ENCODE data around the gene NOX3.
"Not testable (repeated sequence)": the region's sequence is repeated elsewhere in the genome, so short reads cannot be mapped to it uniquely, and the experiment has no call there.

NOX3 gene

GRCh38 chr6:155466539-155466938 is 10.9 kb upstream of the NOX3 start:
- no peak for DNase-seq

GRCh38 chr6:155461556-155461955 is 5.9 kb upstream of the NOX3 start:
- no peak for DNase-seq

GRCh38 chr6:155454471-155454870 is 1.2 kb downstream of the NOX3 start:
- DNase-seq = no peak

GRCh38 chr6:155454008-155454407 is 1.6 kb downstream of the NOX3 start:
- no peak for DNase-seq

GRCh38 chr6:155452576-155452975 is 3.1 kb downstream of the NOX3 start:
- no peak for DNase-seq

- DNase-seq = not testable (repeated sequence)
Measured at GRCh38 chr6:155451530-155451929, 4.1 kb downstream of the NOX3 start.

GRCh38 chr6:155450240-155450581 is 5.4 kb downstream of the NOX3 start:
- no peak for DNase-seq

GRCh38 chr6:155449450-155450239 is 6.0 kb downstream of the NOX3 start:
- no peak for DNase-seq

GRCh38 chr6:155448668-155449449 is 6.8 kb downstream of the NOX3 start:
- no peak for DNase-seq

GRCh38 chr6:155447949-155448348 is 7.7 kb downstream of the NOX3 start:
- DNase-seq = no peak

- no peak for DNase-seq
Measured at GRCh38 chr6:155444952-155445903, 10.4 kb downstream of the NOX3 start.

GRCh38 chr6:155444120-155444917 is 11.3 kb downstream of the NOX3 start:
- no peak for DNase-seq

- DNase-seq = no peak
Measured at GRCh38 chr6:155443168-155443567, 12.5 kb downstream of the NOX3 start.

- DNase-seq = no peak
Measured at GRCh38 chr6:155442562-155442961, 13.1 kb downstream of the NOX3 start.

GRCh38 chr6:155441112-155441465 is 14.6 kb downstream of the NOX3 start:
- DNase-seq = no peak

GRCh38 chr6:155440398-155441111 is 15.1 kb downstream of the NOX3 start:
- DNase-seq = no peak

- no peak for DNase-seq
Measured at GRCh38 chr6:155439376-155439775, 16.3 kb downstream of the NOX3 start.

- no peak for DNase-seq
Measured at GRCh38 chr6:155436981-155437749, 18.5 kb downstream of the NOX3 start.

- no peak for DNase-seq
Measured at GRCh38 chr6:155434829-155435423, 20.7 kb downstream of the NOX3 start.

GRCh38 chr6:155434096-155434495 is 21.5 kb downstream of the NOX3 start:
- no peak for DNase-seq

All from CD4-positive, alpha-beta T cell treated with Interleukin-6 for 4 hours (primary cell).